PC-9 (cell line): ENCODE results near the gene UBE2L3. TPM values are rescaled to one million over a fixed set of nuclear protein-coding genes. Genes with fewer than 3 reads are reported as not detected.

Experiments used
- BruUV-seq: library from RNA; stranded (reverse); fragments of 400-500 nt; replicated peaks from 2 replicates; lab custom pipeline; 2021; lab: Mats Ljungman, UMichigan
- CTCF ChIA-PET: fragments of 300-600 bp; sonication (Branson Sonifier 250); formaldehyde crosslinking; loops from one replicate; lab custom pipeline; 2022; ENCODE audit warnings: antibody characterized with exemption; lab: Charles Lee
- POLR2A ChIA-PET: fragments of 300-600 bp; sonication (Branson Sonifier 250); formaldehyde crosslinking; loops from one replicate; lab custom pipeline; 2022; ENCODE audit warnings: antibody characterized with exemption; ENCODE audit not compliant: unreplicated experiment; lab: Charles Lee
- DNase-seq, 2 experiments: peaks; one replicate each; pipeline versions ENCODE4 v3.0.0 to v3.0.0-alpha.2; 2015 to 2022; ENCODE audit warnings: mixed read lengths in 1 of 2
- H2AFZ ChIP-seq: fragments of 200-600 bp; sonication (generic); 2 replicates; pipeline ENCODE4 v1.8.1; 2017; ENCODE audit warnings: antibody characterized with exemption
- H3F3A ChIP-seq: fragments of 200-600 bp; sonication (generic); 2 replicates; pipeline ENCODE4 v1.8.1; 2017; ENCODE audit warnings: antibody characterized with exemption, mild to moderate bottlenecking, low read depth; ENCODE audit not compliant: insufficient read depth
- H3K27ac ChIP-seq: fragments of 200-600 bp; sonication (generic); 2 replicates; pipeline ENCODE4 v1.6.1; 2016; ENCODE audit warnings: mixed run types
- H3K27me3 ChIP-seq: fragments of 200-600 bp; sonication (generic); 2 replicates; pipeline ENCODE4 v1.6.1; 2016; ENCODE audit warnings: low read depth, mixed run types; ENCODE audit not compliant: insufficient read depth
- H3K36me3 ChIP-seq: fragments of 200-600 bp; sonication (generic); 2 replicates; pipeline ENCODE4 v1.6.1; 2016; ENCODE audit warnings: low read depth, mixed run types
- H3K4me1 ChIP-seq: fragments of 200-600 bp; sonication (generic); replicated peaks from 2 replicates; pipeline ENCODE4 v1.6.1; 2016; ENCODE audit warnings: mixed run types; ENCODE audit not compliant: insufficient read depth
- H3K4me2 ChIP-seq: fragments of 200-600 bp; sonication (generic); 2 replicates; pipeline ENCODE4 v1.6.1; 2017; ENCODE audit warnings: mixed run types
- H3K4me3 ChIP-seq: fragments of 200-600 bp; sonication (generic); 2 replicates; pipeline ENCODE4 v1.6.1; 2016; ENCODE audit warnings: mixed run types
- H3K79me2 ChIP-seq: fragments of 200-600 bp; sonication (generic); 2 replicates; pipeline ENCODE4 v1.6.1; 2017; ENCODE audit warnings: low read depth, mixed run types
- H3K9me2 ChIP-seq: fragments of 200-600 bp; sonication (generic); 2 replicates; pipeline ENCODE4 v1.8.1; 2017; ENCODE audit warnings: mild to moderate bottlenecking; ENCODE audit not compliant: insufficient read depth
- H3K9me3 ChIP-seq: fragments of 200-600 bp; sonication (generic); 2 replicates; pipeline ENCODE4 v1.8.1; 2016; ENCODE audit warnings: low read depth; ENCODE audit not compliant: insufficient read depth
- H4K20me1 ChIP-seq: fragments of 200-600 bp; sonication (generic); 2 replicates; pipeline ENCODE4 v1.8.1; 2017; ENCODE audit not compliant: insufficient read depth
- CTCF ChIP-seq: fragments of 200-600 bp; sonication (generic); conservative IDR thresholded peaks from 2 replicates; pipeline ENCODE4 v1.6.1; 2017; ENCODE audit warnings: mixed run types, antibody characterized with exemption, mild to moderate bottlenecking, moderate library complexity
- EZH2 ChIP-seq: fragments of 200-600 bp; sonication (generic); IDR thresholded peaks from 2 replicates; pipeline ENCODE4 v1.8.0; 2017; ENCODE audit warnings: antibody characterized with exemption, low read depth
- intact Hi-C: fragments of 100-400 bp; cut with micrococcal nuclease; formaldehyde crosslinking; loops from one replicate; pipeline ENCODE4 v1.10.0; 2022; ENCODE audit not compliant: unreplicated experiment
- total RNA-seq: library from RNA; stranded (reverse); gene quantifications from 2 replicates; pipeline ENCODE4 v1.2.3, GENCODE V29; 2021

The UBE2L3 gene
- total RNA-seq, 1 experiment from 2014 or later, result 55.8 TPM

GRCh38 chr22:21599053-21599893 lies 31.8 kb downstream of the UBE2L3 start:
- intact Hi-C loops, result no loop called here
- no peaks in the 10 kb centered on the region for H3K9me3 ChIP-seq
- TF ChIP-seq CTCF, result no peak
- TF ChIP-seq EZH2, result no peak
- no peak for DNase-seq
- H3K4me3 ChIP-seq, result no peak overlapping the region
- POLR2A ChIA-PET, result interaction anchor here (0.7 kb wide), 1 partner anchor 15 kb away, joined by 3 read pairs; no protein-coding TSS in a partner anchor
- no peaks in the 10 kb centered on the region for H3F3A ChIP-seq
- no peak overlapping the region for H3K27ac ChIP-seq
- H3K9me2 ChIP-seq, result no peaks in the 10 kb centered on the region
- no TSS peak for BruUV-seq
- no peaks in the 10 kb centered on the region for H3K27me3 ChIP-seq
- H2AFZ ChIP-seq, result no peak overlapping the region
- no peaks in the 10 kb centered on the region for H3K36me3 ChIP-seq
- H3K4me2 ChIP-seq, result no peak overlapping the region
- H4K20me1 ChIP-seq, result peaks cover 48% of the 10 kb centered on the region
- H3K79me2 ChIP-seq, result peaks cover 74% of the 10 kb centered on the region
- CTCF ChIA-PET, result no interaction called here
- H3K4me1 ChIP-seq, result no peaks in the 10 kb centered on the region

- Histone ChIP-seq H4K20me1 (peaks cover 37% of the 10 kb centered on the region), H3K27me3 (no peaks in the 10 kb centered on the region), H3K4me1 (no peaks in the 10 kb centered on the region), H2AFZ (no peak overlapping the region), H3K79me2 (peaks cover 74% of the 10 kb centered on the region), H3K27ac (no peak overlapping the region), H3K9me3 (no peaks in the 10 kb centered on the region), H3K9me2 (no peaks in the 10 kb centered on the region), H3F3A (no peaks in the 10 kb centered on the region), H3K36me3 (no peaks in the 10 kb centered on the region), H3K4me2 (no peak overlapping the region), H3K4me3 (no peak overlapping the region)
- intact Hi-C loops, result no loop called here
- POLR2A ChIA-PET, result no interaction called here
- CTCF ChIA-PET, result no interaction called here
- no peak for TF ChIP-seq EZH2
- no peak for TF ChIP-seq CTCF
- DNase-seq, result no peak
- no TSS peak for BruUV-seq
These were observed 35.1 kb downstream of the UBE2L3 start for GRCh38 chr22:21602579-21602978.

GRCh38 chr22:21603973-21604372 lies 36.5 kb downstream of the UBE2L3 start:
- Histone ChIP-seq H3K27ac (no peak overlapping the region), H3K9me2 (no peaks in the 10 kb centered on the region), H3K4me2 (no peak overlapping the region), H3F3A (no peaks in the 10 kb centered on the region), H3K4me3 (no peak overlapping the region), H3K79me2 (peaks cover 76% of the 10 kb centered on the region), H3K27me3 (no peaks in the 10 kb centered on the region), H2AFZ (no peak overlapping the region), H3K9me3 (no peaks in the 10 kb centered on the region), H3K36me3 (no peaks in the 10 kb centered on the region), H3K4me1 (no peaks in the 10 kb centered on the region), H4K20me1 (peaks cover 31% of the 10 kb centered on the region)
- ChIA-PET CTCF (no interaction called here), POLR2A (no interaction called here)
- no peak for DNase-seq
- intact Hi-C loops, result no loop called here
- TF ChIP-seq CTCF, result no peak
- TF ChIP-seq EZH2, result no peak
- no TSS peak for BruUV-seq
